A673 (cell line): ENCODE results near the gene NFKBIL1. TPM values are rescaled to one million over a fixed set of nuclear protein-coding genes. Genes with fewer than 3 reads are reported as not detected.

ENCODE experiments used
- BruUV-seq: library from RNA; stranded (reverse); fragments of 400-500 nt; replicated peaks from 2 replicates; lab custom pipeline; 2021; lab: Mats Ljungman, UMichigan
- CTCF ChIA-PET: fragments of 300-600 bp; sonication (Branson Sonifier 250); formaldehyde crosslinking; loops from one replicate; lab custom pipeline; 2022; ENCODE audit warnings: antibody characterized with exemption; lab: Charles Lee
- POLR2A ChIA-PET: fragments of 300-600 bp; sonication (Branson Sonifier 250); formaldehyde crosslinking; loops from one replicate; lab custom pipeline; 2022; ENCODE audit warnings: antibody characterized with exemption; ENCODE audit not compliant: low non-redundant PET; lab: Charles Lee
- DNase-seq: peaks from one replicate; pipeline ENCODE4 v3.0.0-alpha.2; 2015; ENCODE audit warnings: low spot score
- H3K27ac ChIP-seq: fragments of 200-600 bp; sonication (generic); 2 replicates; pipeline ENCODE4 v1.5.1; 2016; ENCODE audit warnings: mixed run types, low read depth, mild to moderate bottlenecking, mixed read lengths, antibody characterized with exemption, low read length; ENCODE audit not compliant: poor library complexity, severe bottlenecking
- H3K27me3 ChIP-seq: fragments of 200-600 bp; sonication (generic); replicated peaks from 2 replicates; pipeline ENCODE4 v1.6.1; 2017; ENCODE audit warnings: mixed run types, low read depth, mild to moderate bottlenecking, mixed read lengths, antibody characterized with exemption, low read length; ENCODE audit not compliant: insufficient read depth, poor library complexity
- H3K36me3 ChIP-seq: fragments of 200-600 bp; sonication (generic); 2 replicates; pipeline ENCODE4 v1.6.1; 2016; ENCODE audit warnings: mixed run types, mild to moderate bottlenecking, mixed read lengths, antibody characterized with exemption, low read length; ENCODE audit not compliant: insufficient read depth, poor library complexity, severe bottlenecking
- H3K4me1 ChIP-seq: fragments of 200-600 bp; sonication (generic); 2 replicates; pipeline ENCODE4 v1.6.1; 2017; ENCODE audit warnings: mixed run types, mild to moderate bottlenecking, mixed read lengths, antibody characterized with exemption, low read length; ENCODE audit not compliant: insufficient read depth, poor library complexity, severe bottlenecking
- H3K4me3 ChIP-seq: fragments of 200-600 bp; sonication (generic); 2 replicates; pipeline ENCODE4 v1.5.1; 2016; ENCODE audit warnings: low read depth, mixed run types, mild to moderate bottlenecking, mixed read lengths, low read length; ENCODE audit not compliant: poor library complexity, severe bottlenecking
- H3K9me3 ChIP-seq: fragments of 200-600 bp; sonication (generic); 2 replicates; pipeline ENCODE4 v1.6.1; 2016; ENCODE audit warnings: mixed run types, low read depth, mild to moderate bottlenecking, mixed read lengths, antibody characterized with exemption, low read length; ENCODE audit not compliant: poor library complexity, severe bottlenecking
- EZH2 ChIP-seq: fragments of 200-600 bp; sonication (generic); IDR thresholded peaks from 2 replicates; pipeline ENCODE4 v1.6.1; 2017; ENCODE audit warnings: borderline replicate concordance, low read depth, mild to moderate bottlenecking, mixed read lengths, antibody characterized with exemption, low read length; ENCODE audit not compliant: poor library complexity, severe bottlenecking
- intact Hi-C: fragments of 100-400 bp; cut with micrococcal nuclease; formaldehyde crosslinking; loops from one replicate; pipeline ENCODE4 v1.10.0; 2022; ENCODE audit not compliant: unreplicated experiment
- total RNA-seq: library from RNA; stranded (reverse); gene quantifications from 2 replicates; pipeline ENCODE4 v1.2.3, GENCODE V29; 2021
- TF ChIP-seq, protein P1 (sequence below): fragments of 300-800, 200-600 bp; sonication (generic); conservative IDR thresholded peaks from 2 replicates; pipeline ENCODE4 v1.5.1; 2017; ENCODE audit warnings: low read depth, mild to moderate bottlenecking, antibody characterized with exemption, low read length, moderate library complexity, mixed read lengths

Gene NFKBIL1
- total RNA-seq, 1 experiment from 2014 or later: 15.7 TPM

DNA sequence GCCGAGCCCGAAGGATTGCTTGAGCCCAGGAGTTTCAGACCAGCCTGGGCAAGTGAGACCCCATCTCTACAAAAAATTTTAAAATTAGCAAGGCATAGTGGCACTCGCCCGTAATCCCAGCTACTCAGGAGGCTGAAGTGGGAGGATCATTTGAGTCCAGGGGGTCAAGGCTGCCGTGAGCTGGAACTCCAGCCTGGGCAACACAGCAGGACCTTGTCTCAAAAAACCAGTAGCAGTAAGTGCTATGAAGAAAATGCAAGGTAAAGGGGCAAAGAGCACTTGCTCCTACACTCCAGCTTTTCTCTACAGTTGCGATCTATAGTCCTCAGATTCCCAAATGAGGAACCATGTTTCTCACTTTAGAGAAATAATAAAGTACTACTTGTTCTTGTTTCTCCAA lies 3.8 kb upstream of the NFKBIL1 start:
- intact Hi-C loops: loop anchor here (5.0 to 10.0 kb wide), 5 partner anchors 46 to 351 kb away; partner anchors contain the start of genes APOM, BAG6, CLIC1 and EHMT2

DNA sequence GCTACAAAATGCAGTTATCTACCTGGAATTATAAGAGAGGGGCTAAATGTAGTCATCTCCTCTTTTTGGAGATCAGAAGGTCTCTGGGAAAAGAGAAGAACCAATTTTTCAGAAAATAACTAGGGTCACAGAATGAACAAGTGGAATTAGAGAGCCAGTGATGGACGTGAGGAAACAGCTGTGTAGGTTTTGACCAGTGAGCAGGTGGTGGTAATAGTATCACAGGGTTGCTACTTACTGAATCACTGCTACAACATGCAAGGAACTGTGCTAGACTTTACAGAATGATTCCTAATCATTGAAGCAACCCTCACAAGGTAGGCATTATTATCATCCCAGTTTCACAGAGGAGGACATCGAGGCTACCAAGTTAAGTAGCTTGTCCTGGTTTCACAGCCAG lies 2.7 kb upstream of the NFKBIL1 start:
- no peaks in the 10 kb centered on the region for H3K9me3 ChIP-seq
- DNase-seq: no peak
- no peak overlapping the region for H3K27ac ChIP-seq
- H3K4me1 ChIP-seq: peaks cover 19% of the 10 kb centered on the region
- no peaks in the 10 kb centered on the region for H3K27me3 ChIP-seq
- CTCF ChIA-PET: interaction anchor here (3.9 kb wide), 1 partner anchor 54 kb away, joined by 31 read pairs; no protein-coding TSS in a partner anchor
- peaks cover 11% of the 10 kb centered on the region for H3K36me3 ChIP-seq
- TF ChIP-seq, protein P1, sequence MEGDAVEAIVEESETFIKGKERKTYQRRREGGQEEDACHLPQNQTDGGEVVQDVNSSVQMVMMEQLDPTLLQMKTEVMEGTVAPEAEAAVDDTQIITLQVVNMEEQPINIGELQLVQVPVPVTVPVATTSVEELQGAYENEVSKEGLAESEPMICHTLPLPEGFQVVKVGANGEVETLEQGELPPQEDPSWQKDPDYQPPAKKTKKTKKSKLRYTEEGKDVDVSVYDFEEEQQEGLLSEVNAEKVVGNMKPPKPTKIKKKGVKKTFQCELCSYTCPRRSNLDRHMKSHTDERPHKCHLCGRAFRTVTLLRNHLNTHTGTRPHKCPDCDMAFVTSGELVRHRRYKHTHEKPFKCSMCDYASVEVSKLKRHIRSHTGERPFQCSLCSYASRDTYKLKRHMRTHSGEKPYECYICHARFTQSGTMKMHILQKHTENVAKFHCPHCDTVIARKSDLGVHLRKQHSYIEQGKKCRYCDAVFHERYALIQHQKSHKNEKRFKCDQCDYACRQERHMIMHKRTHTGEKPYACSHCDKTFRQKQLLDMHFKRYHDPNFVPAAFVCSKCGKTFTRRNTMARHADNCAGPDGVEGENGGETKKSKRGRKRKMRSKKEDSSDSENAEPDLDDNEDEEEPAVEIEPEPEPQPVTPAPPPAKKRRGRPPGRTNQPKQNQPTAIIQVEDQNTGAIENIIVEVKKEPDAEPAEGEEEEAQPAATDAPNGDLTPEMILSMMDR: no peak
- no peak for TF ChIP-seq EZH2
- H3K4me3 ChIP-seq: no peak overlapping the region
- POLR2A ChIA-PET: no interaction called here
- BruUV-seq: no TSS peak
- intact Hi-C loops: loop anchor here (5.0 to 10.0 kb wide), 5 partner anchors 47 to 350 kb away; partner anchors contain the start of genes APOM, BAG6, CLIC1 and EHMT2

More for the DNA sequence above, 3.8 kb upstream of the NFKBIL1 start:
- Histone ChIP-seq H3K4me1 (peaks cover 26% of the 10 kb centered on the region), H3K36me3 (peaks cover 21% of the 10 kb centered on the region), H3K9me3 (no peaks in the 10 kb centered on the region), H3K27me3 (no peaks in the 10 kb centered on the region), H3K27ac (no peak overlapping the region), H3K4me3 (no peak overlapping the region)
- no TSS peak for BruUV-seq
- POLR2A ChIA-PET: no interaction called here
- no peak for DNase-seq
- TF ChIP-seq EZH2: no peak
- TF ChIP-seq, protein P1: no peak
- CTCF ChIA-PET: no interaction called here

DNA sequence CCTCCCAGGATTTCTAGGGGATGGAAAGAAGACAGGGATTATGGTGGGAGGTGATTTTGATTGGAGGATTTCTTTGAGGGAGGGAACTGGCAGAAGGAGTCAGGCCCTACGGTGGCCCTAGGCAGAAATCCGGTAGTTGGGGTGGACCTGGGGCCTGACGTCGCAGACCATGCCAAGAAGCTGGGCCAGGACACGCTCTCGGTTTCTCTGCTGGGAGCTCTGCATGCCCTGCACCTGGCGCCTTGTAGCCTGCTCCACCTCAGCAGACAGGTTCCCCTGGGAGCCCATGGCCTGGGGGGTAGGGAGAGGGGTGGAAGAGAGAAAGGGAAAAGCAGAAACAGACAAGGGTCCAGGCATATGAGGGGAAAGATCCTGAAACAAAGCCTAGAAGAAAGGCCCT lies 2.1 kb upstream of the NFKBIL1 start:
- Histone ChIP-seq H3K27me3 (no peaks in the 10 kb centered on the region), H3K4me1 (peaks cover 13% of the 10 kb centered on the region), H3K36me3 (peaks cover 7% of the 10 kb centered on the region), H3K27ac (no peak overlapping the region), H3K4me3 (no peak overlapping the region), H3K9me3 (no peaks in the 10 kb centered on the region)
- TF ChIP-seq, protein P1: no peak
- TF ChIP-seq EZH2: no peak
- POLR2A ChIA-PET: no interaction called here
- no TSS peak for BruUV-seq
- no peak for DNase-seq
- intact Hi-C loops: loop anchor here (10.0 kb wide), 3 partner anchors 110 to 350 kb away; partner anchors contain the start of genes APOM, BAG6, CLIC1 and EHMT2
- CTCF ChIA-PET: interaction anchor here (3.9 kb wide), 1 partner anchor 53 kb away, joined by 31 read pairs; no protein-coding TSS in a partner anchor
